HTERT RPE-1 (cell line): ENCODE measurements around the gene LRRTM1.

Experiments used
- in situ Hi-C: fragments of 300-500 bp; cut with MboI; formaldehyde crosslinking; loops from 4 replicates; pipeline ENCODE4 v1.14.3; 2020; ENCODE audit warnings: low sequenced_read_pairs

LRRTM1 gene

GRCh38 chr2:80303909-80304837, at the start of gene LRRTM1:
Gene LRRTM1 (minus strand): TSS chr2:80304752. CDS start chr2:80303819, 933 bp downstream.
- in situ Hi-C loops, result no loop called here

GRCh38 chr2:80351231-80351630, 46.7 kb upstream of the LRRTM1 start:
- in situ Hi-C loops, result no loop called here

- in situ Hi-C loops, result no loop called here
These were observed 44.4 kb upstream of the LRRTM1 start for GRCh38 chr2:80348953-80349352.

DNA sequence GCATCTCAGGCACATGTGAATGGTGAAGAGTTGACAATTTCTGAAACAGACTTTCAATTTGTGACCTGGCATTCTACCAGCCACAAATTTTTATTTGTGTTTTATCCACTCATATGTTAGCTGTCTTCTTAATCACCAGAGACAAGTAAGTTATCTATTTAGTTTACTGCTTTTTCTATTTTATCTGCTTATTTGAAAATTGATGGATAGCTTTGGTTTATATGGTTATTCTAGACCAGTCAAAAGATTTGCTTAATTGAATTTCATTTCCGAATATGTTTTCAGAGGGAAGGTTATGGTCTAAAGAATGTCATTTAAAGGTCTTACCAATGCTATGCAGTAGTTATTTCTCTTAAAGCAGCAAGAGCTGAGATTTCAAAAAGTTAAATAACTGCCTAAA, 43.5 kb upstream of the LRRTM1 start:
- in situ Hi-C loops, result no loop called here

- in situ Hi-C loops, result no loop called here
These were observed 35.5 kb upstream of the LRRTM1 start for GRCh38 chr2:80340022-80340421.

DNA sequence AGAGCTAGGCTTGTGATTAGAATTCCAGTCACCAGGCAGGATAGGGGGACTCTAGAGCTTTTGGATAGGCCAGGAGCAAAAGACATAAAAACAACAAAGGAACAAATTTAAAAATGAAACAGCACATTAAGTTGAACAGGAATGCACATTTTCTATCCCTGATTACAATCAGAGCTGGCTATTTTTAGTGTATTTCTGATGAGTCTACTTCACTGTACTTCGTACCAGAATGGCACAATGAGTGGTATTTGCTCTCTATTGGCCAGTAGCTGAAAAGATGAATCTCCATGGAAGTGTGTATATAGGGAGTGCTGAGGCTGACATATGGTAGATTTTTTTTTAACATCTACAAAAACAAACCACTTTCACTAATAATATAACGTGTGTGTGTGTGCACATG, 34.2 kb upstream of the LRRTM1 start:
- in situ Hi-C loops, result no loop called here

DNA sequence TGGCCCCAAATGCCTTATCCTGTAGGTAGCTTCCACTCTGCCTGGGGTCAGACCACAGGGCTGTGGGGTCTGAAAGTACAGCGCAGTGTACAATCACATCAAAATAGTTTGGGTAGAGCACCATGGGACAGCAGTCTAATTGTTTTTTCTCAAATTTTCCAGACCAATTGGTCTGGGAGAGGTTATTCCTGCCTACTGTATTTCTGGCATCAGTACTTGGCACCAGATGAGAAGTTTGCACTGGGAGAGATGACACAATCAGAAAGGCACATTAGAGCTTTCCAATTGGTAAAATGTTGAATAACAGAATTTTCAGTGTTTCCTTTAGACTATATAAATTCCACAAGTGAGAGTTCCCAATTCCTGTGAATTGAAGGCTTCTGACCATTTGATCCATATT, 30.9 kb upstream of the LRRTM1 start:
- in situ Hi-C loops, result no loop called here

DNA sequence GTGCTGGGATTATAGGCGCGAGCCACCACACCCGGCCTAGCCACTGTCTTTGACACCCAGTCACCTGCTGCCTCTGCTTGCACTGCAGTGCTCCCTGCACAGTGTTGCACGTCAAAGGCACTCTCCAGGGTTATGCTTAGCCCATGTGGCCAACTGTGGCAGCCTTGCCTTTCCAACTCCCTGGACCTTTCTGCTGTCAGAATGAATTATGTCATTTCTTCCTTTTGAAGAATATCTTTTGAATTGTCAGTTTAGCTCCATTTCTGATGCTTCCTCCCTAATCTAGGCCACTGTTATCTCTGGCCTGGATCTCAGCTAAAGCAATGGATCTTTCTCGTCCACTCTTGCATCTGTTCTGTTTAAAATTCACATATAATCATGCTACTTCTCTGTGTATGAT, 29.3 kb upstream of the LRRTM1 start:
- in situ Hi-C loops, result no loop called here

- in situ Hi-C loops, result no loop called here
These were observed 26.2 kb upstream of the LRRTM1 start for GRCh38 chr2:80330527-80331450.

GRCh38 chr2:80329491-80329890, 24.9 kb upstream of the LRRTM1 start:
- in situ Hi-C loops, result no loop called here

DNA sequence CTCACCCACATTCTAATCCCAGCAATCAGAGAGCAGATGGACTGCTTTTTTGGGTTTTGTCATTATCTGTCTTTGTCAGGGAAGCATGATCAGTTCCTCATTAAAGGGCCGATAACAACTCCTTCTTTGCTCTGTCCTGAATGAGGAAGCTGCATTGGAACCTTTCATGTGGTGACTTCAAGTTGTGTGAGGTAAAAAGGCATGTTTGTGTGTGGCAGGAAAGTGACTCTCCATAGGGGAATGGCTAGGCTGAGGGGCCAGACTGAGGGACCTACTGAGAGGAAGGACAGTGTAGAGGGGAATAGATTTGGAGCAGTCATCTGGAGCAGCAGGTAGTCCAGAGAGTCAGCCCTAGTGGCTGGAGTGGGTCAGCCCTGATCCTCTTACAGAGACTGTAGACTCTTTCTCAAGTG, 23.6 kb upstream of the LRRTM1 start:
- in situ Hi-C loops, result no loop called here

GRCh38 chr2:80326861-80327260, 22.3 kb upstream of the LRRTM1 start:
- in situ Hi-C loops, result no loop called here

- in situ Hi-C loops, result no loop called here
These were observed 21.7 kb upstream of the LRRTM1 start for GRCh38 chr2:80326214-80326613.

GRCh38 chr2:80324525-80324924, 20.0 kb upstream of the LRRTM1 start:
- in situ Hi-C loops, result no loop called here

DNA sequence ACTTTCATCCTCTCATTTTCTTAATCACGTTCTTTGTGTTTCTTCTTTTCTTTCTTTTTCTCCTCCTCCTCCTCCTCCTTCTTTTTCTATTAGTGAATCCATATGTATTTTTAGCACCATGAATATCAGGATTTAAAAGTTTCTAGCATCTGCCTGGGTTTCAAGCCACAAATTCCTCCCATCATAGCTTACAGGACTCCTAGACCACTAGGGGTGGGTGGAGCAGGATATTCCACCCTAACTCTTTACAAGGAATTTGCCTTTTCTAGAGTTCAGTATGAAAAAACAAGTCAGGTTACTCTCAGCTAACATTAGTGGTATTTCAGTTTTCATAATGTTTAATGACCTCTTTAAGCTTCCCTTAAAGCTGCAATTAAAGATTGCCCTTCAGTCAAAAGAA, 19.1 kb upstream of the LRRTM1 start:
- in situ Hi-C loops, result no loop called here

- in situ Hi-C loops, result no loop called here
These were observed 18.4 kb upstream of the LRRTM1 start for GRCh38 chr2:80322958-80323357.

DNA sequence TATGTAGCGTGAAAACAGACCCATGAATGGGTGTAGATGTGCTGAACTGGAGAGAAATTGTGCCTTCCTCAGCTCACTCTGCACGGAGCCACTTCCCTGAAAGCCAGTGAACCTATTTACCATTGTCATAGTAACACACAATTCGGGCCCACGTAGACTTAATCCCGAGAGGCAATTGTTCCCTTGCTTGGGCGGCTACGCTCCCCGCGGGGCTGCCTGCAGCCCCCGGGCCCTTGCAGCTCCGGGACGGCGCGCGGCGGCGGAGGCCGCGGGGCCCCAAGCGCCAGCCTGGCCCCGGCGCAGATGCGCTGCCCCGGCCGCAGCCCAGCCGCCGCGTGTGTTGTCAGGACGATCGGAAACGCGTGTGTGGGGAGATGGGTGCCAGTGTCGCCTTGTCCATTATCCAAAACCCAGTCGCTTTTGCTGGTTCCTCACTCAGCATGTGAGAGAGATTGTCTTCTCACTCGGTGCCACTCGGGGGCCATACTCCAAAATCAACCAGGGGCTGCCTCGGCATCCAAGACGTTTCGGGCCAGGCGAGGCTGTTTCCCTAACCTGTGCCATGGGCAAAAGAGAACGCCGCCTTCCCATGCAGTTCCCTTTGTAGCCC, 17.9 kb upstream of the LRRTM1 start:
- in situ Hi-C loops, result no loop called here

DNA sequence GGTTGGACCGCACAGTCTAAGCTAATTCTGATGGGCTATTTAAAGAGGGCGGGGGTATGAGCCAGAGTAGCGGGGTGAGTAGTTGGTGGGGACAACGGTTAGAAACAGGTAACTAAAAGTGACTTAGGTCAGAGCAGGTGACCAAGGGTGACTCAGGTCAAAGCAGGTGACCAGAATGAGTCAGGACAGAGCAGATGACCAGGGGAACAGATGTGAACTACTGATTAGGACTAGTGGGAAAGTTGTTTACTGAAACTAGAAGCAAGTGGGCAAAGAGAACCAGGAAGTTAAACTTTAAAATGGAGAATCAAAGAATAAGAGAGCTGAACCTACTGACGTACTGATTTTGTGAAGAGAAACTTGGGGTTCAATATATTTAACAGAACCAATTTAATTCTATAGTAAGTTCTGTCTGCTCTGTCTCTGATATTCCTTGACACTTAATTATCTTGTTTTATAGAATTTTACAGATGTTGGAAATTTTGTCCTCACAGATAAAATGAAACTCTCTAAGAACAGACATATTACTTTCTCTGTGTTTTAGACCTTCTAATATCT, 7.8 kb upstream of the LRRTM1 start:
- in situ Hi-C loops, result no loop called here

GRCh38 chr2:80311304-80311703, 6.8 kb upstream of the LRRTM1 start:
- in situ Hi-C loops, result no loop called here

GRCh38 chr2:80303006-80303908, 1.3 kb downstream of the LRRTM1 start:
- in situ Hi-C loops, result no loop called here
